Epithelial cell of esophagus (primary cell): ENCODE results near the gene PAX5.
A peak's percentile ranks its signal among the peaks of the same experiment; 100 is the strongest.

Experiments used
- DNase-seq: peaks from one replicate; pipeline ENCODE4 v3.0.0; 2010; ENCODE audit warnings: low read depth
- H3K4me3 ChIP-seq: 2 replicates; pipeline ENCODE4 v1.5.1; 2011; ENCODE audit warnings: mild to moderate bottlenecking, low read length, control low read depth
- CTCF ChIP-seq: IDR thresholded peaks from 2 replicates; pipeline ENCODE4 v1.5.1; 2011; ENCODE audit warnings: low read depth, mild to moderate bottlenecking, low read length, control low read depth, inconsistent platforms; ENCODE audit not compliant: insufficient read depth; ENCODE audit errors: missing control alignments

Gene PAX5

GRCh38 chr9:36974731-36975130, 59.3 kb downstream of the PAX5 start:
- no peak overlapping the region for H3K4me3 ChIP-seq
- no peak for DNase-seq
- peak; percentile 23 for TF ChIP-seq CTCF

GRCh38 chr9:36971935-36972488, 62.1 kb downstream of the PAX5 start:
- no peak for TF ChIP-seq CTCF
- no peak overlapping the region for H3K4me3 ChIP-seq
- no peak for DNase-seq

- peak; percentile 76 for DNase-seq
- H3K4me3 ChIP-seq = no peak overlapping the region
- no peak for TF ChIP-seq CTCF
These were observed 63.8 kb downstream of the PAX5 start for GRCh38 chr9:36970007-36970888.

GRCh38 chr9:36969216-36969771, 64.8 kb downstream of the PAX5 start:
- no peak overlapping the region for H3K4me3 ChIP-seq
- DNase-seq = no peak
- TF ChIP-seq CTCF = no peak

- DNase-seq = no peak
- H3K4me3 ChIP-seq = no peak overlapping the region
- no peak for TF ChIP-seq CTCF
These were observed 65.4 kb downstream of the PAX5 start for GRCh38 chr9:36968574-36969215.

GRCh38 chr9:36967997-36968396, 66.1 kb downstream of the PAX5 start:
- H3K4me3 ChIP-seq = no peak overlapping the region
- no peak for DNase-seq
- no peak for TF ChIP-seq CTCF
